SK-MEL-5 (cell line): Measurements from ENCODE around the gene STPG1. TPM values are rescaled to one million over a fixed set of nuclear protein-coding genes. Genes with fewer than 3 reads are reported as not detected.

Experiments used
- DNase-seq: peaks from one replicate; pipeline ENCODE4 v3.0.0-alpha.2; 2016; ENCODE audit warnings: low read depth, low spot score
- in situ Hi-C: cut with HindIII; loops from 2 replicates; pipeline ENCODE4 v1.10.0; 2016; ENCODE audit warnings: low sequenced_read_pairs, high pct_unique_total_duplicates, low pct_unique_long_range_greater_than_20kb
- total RNA-seq: library from RNA; depleted of rRNA; stranded (reverse); fragments of >200 nt; shearing (Covaris generic); gene quantifications from 2 replicates; pipeline ENCODE4 v1.2.3, GENCODE V29; 2014

STPG1 gene
- total RNA-seq, 1 experiment from 2014 or later = 5.5 TPM

- peak; percentile 45 for DNase-seq
- in situ Hi-C loops = no loop called here
Observed at GRCh38 chr1:24385160-24385940, 28.2 kb downstream of the STPG1 start.

- no peak for DNase-seq
- in situ Hi-C loops = no loop called here
Observed at GRCh38 chr1:24384251-24385090, 29.1 kb downstream of the STPG1 start.

GRCh38 chr1:24383381-24383940, 30.1 kb downstream of the STPG1 start:
- in situ Hi-C loops = no loop called here
- DNase-seq = no peak

GRCh38 chr1:24382165-24382577, 31.4 kb downstream of the STPG1 start:
- no peak for DNase-seq
- in situ Hi-C loops = no loop called here

- DNase-seq = no peak
- in situ Hi-C loops = no loop called here
Observed at GRCh38 chr1:24381256-24381655, 32.3 kb downstream of the STPG1 start.

- DNase-seq = no peak
- in situ Hi-C loops = no loop called here
Observed at GRCh38 chr1:24380508-24380907, 33.1 kb downstream of the STPG1 start.

GRCh38 chr1:24379733-24380315, 33.8 kb downstream of the STPG1 start:
- no peak for DNase-seq
- in situ Hi-C loops = no loop called here

GRCh38 chr1:24374891-24375786, 38.4 kb downstream of the STPG1 start:
- no peak for DNase-seq
- in situ Hi-C loops = no loop called here

- in situ Hi-C loops = no loop called here
Observed at GRCh38 chr1:24373710-24374109, 39.9 kb downstream of the STPG1 start.

GRCh38 chr1:24373044-24373443, 40.5 kb downstream of the STPG1 start:
- in situ Hi-C loops = no loop called here
- DNase-seq = no peak

More at GRCh38 chr1:24373710-24374109, 39.9 kb downstream of the STPG1 start:
- DNase-seq = no peak

GRCh38 chr1:24369801-24370200, 43.8 kb downstream of the STPG1 start:
- in situ Hi-C loops = no loop called here

GRCh38 chr1:24369199-24369598, 44.4 kb downstream of the STPG1 start:
- in situ Hi-C loops = no loop called here

More at GRCh38 chr1:24369801-24370200, 43.8 kb downstream of the STPG1 start:
- no peak for DNase-seq

GRCh38 chr1:24366707-24367106, 46.9 kb downstream of the STPG1 start:
- in situ Hi-C loops = no loop called here
- DNase-seq = no peak

More at GRCh38 chr1:24369199-24369598, 44.4 kb downstream of the STPG1 start:
- no peak for DNase-seq

GRCh38 chr1:24364975-24365678, 48.5 kb downstream of the STPG1 start:
- in situ Hi-C loops = no loop called here
- no peak for DNase-seq

- in situ Hi-C loops = no loop called here
- DNase-seq = no peak
Observed at GRCh38 chr1:24364605-24364974, 49.0 kb downstream of the STPG1 start.

GRCh38 chr1:24363994-24364393, 49.6 kb downstream of the STPG1 start:
- in situ Hi-C loops = no loop called here
- DNase-seq = no peak
